ENCODE data around the gene LPIN1.

The LPIN1 gene

DNA sequence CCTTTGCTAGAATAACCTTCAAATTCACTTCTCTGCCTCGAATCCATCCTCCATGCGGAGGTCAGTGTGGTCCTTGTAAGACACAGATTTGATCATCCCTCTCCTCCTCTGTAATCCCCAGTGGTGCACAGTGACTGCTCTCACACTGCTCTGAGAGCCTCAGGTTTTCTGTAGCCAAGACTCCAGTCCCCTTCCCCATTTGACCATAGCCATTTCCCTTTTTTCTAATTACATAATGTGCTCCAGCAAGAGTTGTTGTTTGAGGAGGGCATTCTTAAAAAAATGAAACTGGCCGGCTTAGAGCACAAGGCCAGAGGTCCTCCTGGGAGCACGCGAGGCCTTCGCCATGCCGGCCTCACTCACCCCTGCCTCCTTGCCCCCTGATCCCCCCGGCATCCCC is 34.7 kb upstream of the LPIN1 start:
- CTCF ChIA-PET: interaction anchor here (1.1 to 3.8 kb wide), 3 partner anchors 19 to 24 kb away, joined by 4 to 16 read pairs (median 4); no protein-coding TSS in a partner anchor
- no peak for DNase-seq (ENCODE audit: extremely low spot score)
- TF ChIP-seq, protein P1, sequence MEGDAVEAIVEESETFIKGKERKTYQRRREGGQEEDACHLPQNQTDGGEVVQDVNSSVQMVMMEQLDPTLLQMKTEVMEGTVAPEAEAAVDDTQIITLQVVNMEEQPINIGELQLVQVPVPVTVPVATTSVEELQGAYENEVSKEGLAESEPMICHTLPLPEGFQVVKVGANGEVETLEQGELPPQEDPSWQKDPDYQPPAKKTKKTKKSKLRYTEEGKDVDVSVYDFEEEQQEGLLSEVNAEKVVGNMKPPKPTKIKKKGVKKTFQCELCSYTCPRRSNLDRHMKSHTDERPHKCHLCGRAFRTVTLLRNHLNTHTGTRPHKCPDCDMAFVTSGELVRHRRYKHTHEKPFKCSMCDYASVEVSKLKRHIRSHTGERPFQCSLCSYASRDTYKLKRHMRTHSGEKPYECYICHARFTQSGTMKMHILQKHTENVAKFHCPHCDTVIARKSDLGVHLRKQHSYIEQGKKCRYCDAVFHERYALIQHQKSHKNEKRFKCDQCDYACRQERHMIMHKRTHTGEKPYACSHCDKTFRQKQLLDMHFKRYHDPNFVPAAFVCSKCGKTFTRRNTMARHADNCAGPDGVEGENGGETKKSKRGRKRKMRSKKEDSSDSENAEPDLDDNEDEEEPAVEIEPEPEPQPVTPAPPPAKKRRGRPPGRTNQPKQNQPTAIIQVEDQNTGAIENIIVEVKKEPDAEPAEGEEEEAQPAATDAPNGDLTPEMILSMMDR (IDR thresholded peaks at IDR 0.05; ENCODE audit: control extremely low read depth, extremely low read depth, low read depth, missing control alignments): no peak
- POLR2A ChIA-PET: no interaction called here

DNA sequence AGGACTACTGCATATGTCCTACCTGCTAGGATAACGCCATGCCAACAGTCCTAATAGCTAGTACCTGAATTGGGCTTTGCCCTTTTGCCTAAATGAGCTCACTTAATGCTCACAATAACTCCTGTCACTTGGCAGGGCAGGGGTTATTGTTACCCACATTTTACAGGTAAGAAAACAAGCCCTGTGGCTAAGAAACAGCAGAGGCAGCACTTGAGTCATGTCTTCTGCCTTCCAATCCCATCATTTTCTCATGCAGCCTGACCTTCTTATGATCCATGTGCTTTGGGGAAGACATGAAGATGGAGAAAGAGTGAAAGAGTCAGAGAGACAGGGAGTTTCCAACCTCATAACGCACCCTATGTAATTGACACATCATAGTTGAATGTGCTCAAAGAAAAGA is 33.6 kb upstream of the LPIN1 start:
- no peak for DNase-seq (ENCODE audit: extremely low spot score)
- CTCF ChIA-PET: interaction anchor here (0.9 to 3.8 kb wide), 4 partner anchors 19 to 67 kb away, joined by 3 to 16 read pairs (median 4); no protein-coding TSS in a partner anchor
- TF ChIP-seq, protein P1 (IDR thresholded peaks at IDR 0.05; ENCODE audit: control extremely low read depth, extremely low read depth, low read depth, missing control alignments): no peak
- POLR2A ChIA-PET: no interaction called here

DNA sequence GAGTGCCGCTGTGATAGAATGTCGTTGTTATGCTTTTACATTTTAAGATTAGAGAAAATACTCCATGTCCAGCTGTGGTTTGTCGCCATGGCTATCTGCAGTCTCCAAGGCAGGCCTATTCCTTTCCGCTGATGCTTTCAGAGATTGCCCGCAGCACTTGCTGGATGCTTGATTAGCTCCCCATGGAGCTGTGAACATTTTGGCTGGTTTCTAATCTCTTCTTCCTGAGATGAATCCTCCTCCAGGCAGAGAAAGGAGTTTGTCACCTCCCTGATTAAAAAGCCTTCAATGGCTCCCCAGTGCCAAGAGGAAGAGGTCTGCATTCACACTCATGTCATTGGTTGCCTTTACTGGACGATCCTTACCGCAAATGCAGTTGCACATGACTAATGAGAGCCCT is 32.6 kb upstream of the LPIN1 start:
- DNase-seq (ENCODE audit: extremely low spot score): no peak
- POLR2A ChIA-PET: no interaction called here
- CTCF ChIA-PET: interaction anchor here (1.7 kb wide), 1 partner anchor 21 kb away, joined by 7 read pairs; no protein-coding TSS in a partner anchor
- TF ChIP-seq, protein P1 (IDR thresholded peaks at IDR 0.05; ENCODE audit: control extremely low read depth, extremely low read depth, low read depth, missing control alignments): no peak

DNA sequence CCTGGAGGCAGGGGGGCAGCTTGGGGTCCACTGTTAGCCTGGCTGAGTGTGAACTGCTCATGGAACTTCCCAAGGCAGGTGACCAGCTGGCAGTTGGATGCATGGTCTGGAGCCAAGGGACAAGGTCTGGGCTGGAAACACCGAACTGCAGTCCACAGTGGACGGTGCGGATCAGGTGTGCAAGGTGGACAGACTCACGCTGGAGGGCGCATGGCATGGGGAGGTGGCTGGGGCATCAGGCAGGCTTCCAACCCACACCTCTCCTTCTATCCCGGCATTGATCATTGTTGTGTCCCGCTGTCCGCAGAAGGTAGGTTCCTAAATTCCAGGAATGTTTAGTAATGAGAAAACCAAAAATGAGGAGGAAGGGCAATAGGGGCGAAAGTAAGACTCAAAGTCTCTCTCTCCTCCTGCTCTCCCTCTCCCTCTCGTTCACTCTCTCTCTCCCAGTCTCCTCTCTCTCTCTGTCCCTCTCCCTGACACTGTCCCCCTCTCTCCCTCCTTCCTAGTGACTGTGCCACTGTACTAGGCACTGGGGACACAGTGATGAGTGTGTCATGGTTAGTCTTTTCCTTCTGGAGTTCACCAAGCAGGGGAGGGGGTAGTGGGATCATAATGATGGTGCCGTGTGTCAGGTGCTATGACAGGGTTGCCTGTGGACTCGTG is 30.3 kb upstream of the LPIN1 start:
- ChIA-PET POLR2A (no interaction called here), CTCF (interaction anchor here (1.2 kb wide), 1 partner anchor 63 kb away, joined by 3 read pairs; no protein-coding TSS in a partner anchor)
- TF ChIP-seq, protein P1 (IDR thresholded peaks at IDR 0.05; ENCODE audit: control extremely low read depth, extremely low read depth, low read depth, missing control alignments): no peak
- DNase-seq (ENCODE audit: extremely low spot score): no peak

DNA sequence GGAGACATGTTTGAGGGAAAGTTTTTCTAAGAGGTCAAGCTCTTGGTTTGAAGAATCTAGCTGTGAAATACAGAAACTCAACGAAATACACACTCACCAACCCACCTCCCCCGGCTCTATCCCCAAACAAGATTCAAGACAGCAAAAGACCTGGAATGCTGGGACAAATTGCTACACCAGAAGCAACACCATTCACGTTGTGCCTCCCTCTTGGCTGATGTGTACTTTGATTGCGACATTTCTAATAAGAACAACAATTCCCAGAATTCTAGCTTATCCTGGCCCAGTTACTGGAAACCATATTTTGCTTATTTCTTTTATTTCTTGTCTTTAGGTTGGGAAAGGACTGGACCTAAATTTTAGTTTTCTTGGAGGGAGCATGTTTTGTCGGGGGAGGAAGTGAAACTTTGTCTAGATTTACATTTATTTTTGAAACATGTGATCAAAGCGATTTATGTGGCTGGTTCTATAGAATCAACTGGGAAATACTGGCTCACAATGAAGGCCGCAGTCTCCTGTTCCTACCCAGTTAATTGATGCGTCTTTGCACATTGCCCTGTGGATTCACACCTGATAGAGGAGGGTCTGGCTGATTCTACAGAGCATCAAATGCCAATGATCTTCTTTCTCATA is 29.6 kb upstream of the LPIN1 start:
- POLR2A ChIA-PET: no interaction called here
- CTCF ChIA-PET: no interaction called here
- no peak for DNase-seq (ENCODE audit: extremely low spot score)
- TF ChIP-seq, protein P1 (IDR thresholded peaks at IDR 0.05; ENCODE audit: control extremely low read depth, extremely low read depth, low read depth, missing control alignments): no peak

DNA sequence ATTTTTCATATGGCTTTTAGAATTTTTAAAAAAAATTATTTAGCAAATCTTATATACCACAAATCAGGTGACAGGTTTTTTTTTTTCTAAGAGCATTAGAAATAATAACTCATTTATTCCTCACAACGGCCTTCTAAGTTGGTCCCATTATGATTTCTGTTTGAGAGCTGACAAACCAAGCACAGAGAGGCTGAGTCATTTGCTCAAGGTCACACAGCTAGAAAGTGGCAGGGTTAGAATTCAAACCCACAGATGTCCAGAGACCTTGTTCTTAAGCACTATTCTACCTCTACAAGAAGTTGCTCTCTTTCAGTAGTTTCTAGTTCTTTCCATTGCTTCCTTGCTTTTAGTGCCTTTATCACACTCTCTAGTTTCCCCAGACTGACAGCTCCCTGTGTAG is 28.8 kb upstream of the LPIN1 start:
- TF ChIP-seq, protein P1 (IDR thresholded peaks at IDR 0.05; ENCODE audit: control extremely low read depth, extremely low read depth, low read depth, missing control alignments): no peak
- ChIA-PET POLR2A (no interaction called here), CTCF (interaction anchor here (1.0 kb wide), 1 partner anchor 30 kb away, joined by 3 read pairs; no protein-coding TSS in a partner anchor)
- DNase-seq (ENCODE audit: extremely low spot score): no peak
